HCT116 (cell line): ENCODE results near the gene C10orf90. TPM values are rescaled to one million over a fixed set of nuclear protein-coding genes. Genes with fewer than 3 reads are reported as not detected.

ENCODE experiments used
- ATAC-seq: fragments of 200-7000 bp; cut with Tn5 transposase; 2 replicates; pipeline ENCODE4 v1.9.1; 2020; ENCODE audit warnings: mild to moderate bottlenecking, moderate library complexity
- BruUV-seq: library from RNA; stranded (reverse); fragments of 400-500 nt; replicated peaks from 2 replicates; lab custom pipeline; 2021; lab: Mats Ljungman, UMichigan
- CTCF ChIA-PET: fragments of 300-600 bp; sonication (Branson Sonifier 250); formaldehyde crosslinking; loops from one replicate; lab custom pipeline; 2021; ENCODE audit warnings: antibody characterized with exemption; lab: Charles Lee
- POLR2A ChIA-PET: fragments of 300-600, 350-600 bp; sonication (Branson Sonifier 250); formaldehyde crosslinking; loops from one replicate; lab custom pipeline; 2021; ENCODE audit warnings: antibody characterized with exemption; lab: Charles Lee
- RAD21 ChIA-PET, 2 experiments: fragments of 300-600 bp; sonication (Branson Sonifier 250); formaldehyde crosslinking; loops; one replicate each; lab custom pipeline; 2023; ENCODE audit warnings: low total read pairs in 2 of 2; ENCODE audit not compliant: uncharacterized antibody in 2 of 2, unreplicated experiment in 2 of 2, low non-redundant PET in 1 of 2; lab: Charles Lee
- DNase-seq: peaks from one replicate; pipeline ENCODE4 v3.0.0-alpha.2; 2010; ENCODE audit warnings: low read depth, low spot score
- H2AFZ ChIP-seq: fragments of 200-600 bp; shearing (Covaris generic), sonication (generic); 2 replicates; pipeline ENCODE4 v1.6.1; 2017; ENCODE audit warnings: low read depth, mixed run types, mixed read lengths, antibody characterized with exemption, low read length; ENCODE audit not compliant: poor library complexity, severe bottlenecking
- H3K27ac ChIP-seq: 2 replicates; pipeline ENCODE4 v1.5.1; 2012; ENCODE audit warnings: low read depth, low read length
- H3K27me3 ChIP-seq: fragments of 200-600 bp; sonication (generic); 2 replicates; pipeline ENCODE4 v1.6.1; 2016; ENCODE audit warnings: mixed run types, low read length, mixed read lengths; ENCODE audit not compliant: insufficient read depth
- H3K36me3 ChIP-seq, 2 experiments: fragments of 200-500 bp in 1 of 2; fragments of 200-600 bp in 1 of 2; sonication (Bioruptor generic) in 1 of 2; sonication (generic) in 1 of 2; 2 replicates each; pipeline versions ENCODE4 v1.5.1 to v1.6.1; 2014 to 2016; ENCODE audit warnings: low read length in 2 of 2, inconsistent platforms in 1 of 2, mixed read lengths in 1 of 2, mixed run types in 1 of 2; ENCODE audit not compliant: insufficient read depth in 2 of 2, control insufficient read depth in 1 of 2
- H3K4me1 ChIP-seq, 2 experiments: fragments of 200-600 bp in 1 of 2; sonication (generic) in 1 of 2; 2 replicates each; pipeline versions ENCODE4 v1.5.1 to v1.6.1; 2012 to 2017; ENCODE audit warnings: low read length in 2 of 2, inconsistent platforms in 1 of 2, mild to moderate bottlenecking in 1 of 2, mixed read lengths in 1 of 2, mixed run types in 1 of 2, moderate library complexity in 1 of 2; ENCODE audit not compliant: insufficient read depth in 2 of 2, control insufficient read depth in 1 of 2
- H3K4me2 ChIP-seq: fragments of 200-600 bp; sonication (generic); 2 replicates; pipeline ENCODE4 v1.6.1; 2017; ENCODE audit warnings: mixed run types, low read length, mixed read lengths
- H3K4me3 ChIP-seq, 2 experiments: fragments of 200-600 bp in 1 of 2; sonication (generic) in 1 of 2; replicated peaks in 1 of 2; 2 replicates each; pipeline ENCODE4 v1.5.1; 2011 to 2016; ENCODE audit warnings: low read length in 2 of 2, control low read depth in 1 of 2, low read depth in 1 of 2, mild to moderate bottlenecking in 1 of 2, mixed read lengths in 1 of 2, mixed run types in 1 of 2
- H3K79me2 ChIP-seq: fragments of 200-600 bp; sonication (generic); 2 replicates; pipeline ENCODE4 v1.6.1; 2017; ENCODE audit warnings: mild to moderate bottlenecking, mixed run types, low read length, moderate library complexity, mixed read lengths; ENCODE audit not compliant: insufficient read depth
- H3K9ac ChIP-seq: fragments of 200-600 bp; sonication (generic); 2 replicates; pipeline ENCODE4 v1.6.1; 2016; ENCODE audit warnings: low read length, mixed read lengths
- H3K9me2 ChIP-seq: fragments of 200-600 bp; sonication (generic), shearing (Covaris generic); 2 replicates; pipeline ENCODE4 v1.6.1; 2017; ENCODE audit warnings: mixed run types, mild to moderate bottlenecking, moderate library complexity; ENCODE audit not compliant: insufficient read depth
- H3K9me3 ChIP-seq, 2 experiments: fragments of 200-500 bp in 1 of 2; fragments of 200-600 bp in 1 of 2; sonication (Bioruptor generic) in 1 of 2; sonication (generic) in 1 of 2; 2 replicates each; pipeline ENCODE4 v1.6.1; 2014 to 2017; ENCODE audit warnings: low read length in 2 of 2, mixed read lengths in 2 of 2, inconsistent platforms in 1 of 2, low read depth in 1 of 2, mild to moderate bottlenecking in 1 of 2, mixed run types in 1 of 2, moderate library complexity in 1 of 2; ENCODE audit not compliant: control insufficient read depth in 1 of 2, insufficient read depth in 1 of 2
- H4K20me1 ChIP-seq: fragments of 200-600 bp; sonication (generic), shearing (Covaris generic); 2 replicates; pipeline ENCODE4 v1.6.1; 2017; ENCODE audit warnings: mixed run types, mild to moderate bottlenecking, moderate library complexity; ENCODE audit not compliant: insufficient read depth
- EGR1 ChIP-seq: IDR thresholded peaks from 2 replicates; pipeline ENCODE4 v1.6.1; 2012; ENCODE audit warnings: low read depth
- EZH2phosphoT487 ChIP-seq: fragments of 200-600 bp; IDR thresholded peaks from 2 replicates; pipeline ENCODE4 v1.6.1; 2018; ENCODE audit warnings: antibody characterized with exemption, borderline replicate concordance
- JUND ChIP-seq: IDR thresholded peaks from 2 replicates; pipeline ENCODE4 v1.6.1; 2012
- RAD21 ChIP-seq: IDR thresholded peaks from 2 replicates; pipeline ENCODE4 v1.6.1; 2012; ENCODE audit warnings: low read depth, mild to moderate bottlenecking
- intact Hi-C: fragments of 100-400 bp; cut with micrococcal nuclease; formaldehyde crosslinking; loops from 2 replicates; pipeline ENCODE4 v1.10.0; 2022
- total RNA-seq: library from RNA; stranded (reverse); gene quantifications from one replicate; pipeline ENCODE4 v1.2.1, GENCODE V29; 2021; ENCODE audit not compliant: unreplicated experiment

The C10orf90 gene
- total RNA-seq, 1 experiment from 2014 or later: not detected

DNA sequence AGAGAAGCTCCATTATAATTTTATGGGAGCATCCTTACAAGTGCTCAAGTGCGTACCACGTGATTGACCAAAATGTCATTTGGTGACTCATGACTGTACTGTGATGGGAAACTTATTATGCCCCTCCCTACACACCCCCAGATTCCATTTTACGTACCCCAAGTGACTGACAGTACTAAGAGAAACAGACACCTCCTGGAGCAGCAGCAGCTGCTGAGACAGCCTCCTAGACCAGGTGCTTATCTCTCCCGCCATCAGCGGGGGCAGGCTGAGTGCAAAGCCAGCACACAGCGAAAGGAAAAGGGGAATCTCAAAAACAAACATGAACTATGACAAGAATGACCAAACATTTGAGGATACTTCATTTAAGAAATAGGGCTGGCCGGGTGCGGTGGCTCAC, 278.0 kb downstream of the C10orf90 start:
- H3K27me3 ChIP-seq: peaks cover 42% of the 10 kb centered on the region; the same call in 1 of the 2 replicates
- no peak overlapping the region for H3K9ac ChIP-seq
- ChIA-PET CTCF (no interaction called here), POLR2A (no interaction called here), RAD21 (no interaction called here)
- TF ChIP-seq JUND: no peak
- TF ChIP-seq EGR1: no peak
- TF ChIP-seq EZH2phosphoT487: no peak
- H3K4me1 ChIP-seq: no peaks in the 10 kb centered on the region
- ATAC-seq: no peak
- H3K36me3 ChIP-seq: no peaks in the 10 kb centered on the region
- no peak for DNase-seq
- H4K20me1 ChIP-seq: no peaks in the 10 kb centered on the region
- intact Hi-C loops: no loop called here
- no peak overlapping the region for H3K27ac ChIP-seq
- no peaks in the 10 kb centered on the region for H3K9me3 ChIP-seq
- H3K4me2 ChIP-seq: no peak overlapping the region
- H3K4me3 ChIP-seq: no peak overlapping the region
- H2AFZ ChIP-seq: no peak overlapping the region
- no peaks in the 10 kb centered on the region for H3K9me2 ChIP-seq
- H3K79me2 ChIP-seq: no peaks in the 10 kb centered on the region
- no TSS peak for BruUV-seq

DNA sequence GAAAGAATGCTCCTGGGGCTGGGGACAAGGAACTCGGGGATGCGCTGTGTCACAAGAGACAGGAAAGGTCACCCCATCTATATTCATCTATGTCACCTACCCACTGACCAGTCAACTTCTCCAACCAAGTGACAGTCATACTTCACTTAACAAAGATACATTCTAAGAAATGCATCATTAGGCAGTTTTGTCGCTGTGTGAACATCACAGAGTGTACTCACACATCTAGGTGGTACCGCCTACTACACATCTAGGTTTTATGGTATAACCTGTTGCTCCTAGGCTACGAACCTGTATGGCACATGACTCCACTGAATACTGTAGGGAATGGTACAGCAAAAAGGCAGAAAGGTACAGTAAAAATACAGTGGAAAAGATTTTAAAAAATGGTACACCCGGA, 278.4 kb downstream of the C10orf90 start:
- no peaks in the 10 kb centered on the region for H3K9me3 ChIP-seq
- H3K9ac ChIP-seq: no peak overlapping the region
- H3K4me3 ChIP-seq: no peak overlapping the region
- H3K4me1 ChIP-seq: no peaks in the 10 kb centered on the region
- H4K20me1 ChIP-seq: no peaks in the 10 kb centered on the region
- no peak overlapping the region for H3K27ac ChIP-seq
- ChIA-PET POLR2A (no interaction called here), CTCF (no interaction called here), RAD21 (no interaction called here)
- H3K27me3 ChIP-seq: peaks cover 41% of the 10 kb centered on the region; the same call in 1 of the 2 replicates
- H3K9me2 ChIP-seq: no peaks in the 10 kb centered on the region
- DNase-seq (no peak), ATAC-seq (no peak)
- intact Hi-C loops: no loop called here
- BruUV-seq: no TSS peak
- TF ChIP-seq RAD21: no peak
- TF ChIP-seq EZH2phosphoT487: no peak
- H3K4me2 ChIP-seq: no peak overlapping the region
- no peaks in the 10 kb centered on the region for H3K79me2 ChIP-seq
- no peak overlapping the region for H2AFZ ChIP-seq
- no peaks in the 10 kb centered on the region for H3K36me3 ChIP-seq
